Keratinocyte (primary cell): ENCODE data around the gene HIPK1. TPM values are rescaled to one million over a fixed set of nuclear protein-coding genes. Genes with fewer than 3 reads are reported as not detected.

Experiments
- DNase-seq: peaks from one replicate; pipeline ENCODE4 v3.0.0-alpha.2; 2011; ENCODE audit warnings: low read depth, missing footprints, low spot score
- FAIRE-seq: peaks from 2 replicates; lab custom pipeline; 2011; peaks lifted over from hg19 to GRCh38; lab: Jason Lieb, UNC
- H2AFZ ChIP-seq: 2 replicates; pipeline ENCODE4 v1.6.0; 2012; ENCODE audit warnings: low read length, control low read depth, inconsistent platforms; ENCODE audit not compliant: control insufficient read depth
- H3K27ac ChIP-seq: 2 replicates; pipeline ENCODE4 v1.5.1; 2011; ENCODE audit warnings: low read length; ENCODE audit not compliant: control insufficient read depth, insufficient read depth
- H3K27me3 ChIP-seq: 3 replicates; pipeline ENCODE4 v1.6.0; 2011; ENCODE audit warnings: low read length; ENCODE audit not compliant: control insufficient read depth, insufficient read depth; ENCODE audit errors: extremely low read depth
- H3K36me3 ChIP-seq, 2 experiments: 2 replicates in 1 of 2; 3 replicates in 1 of 2; pipeline ENCODE4 v1.5.1; 2011; ENCODE audit warnings: low read length in 2 of 2, mild to moderate bottlenecking in 1 of 2; ENCODE audit not compliant: control insufficient read depth in 2 of 2, insufficient read depth in 2 of 2; ENCODE audit errors: extremely low read depth in 1 of 2
- H3K4me1 ChIP-seq: 3 replicates; pipeline ENCODE4 v1.5.1; 2011; ENCODE audit warnings: low read length; ENCODE audit not compliant: control insufficient read depth, insufficient read depth; ENCODE audit errors: extremely low read depth
- H3K4me2 ChIP-seq: 3 replicates; pipeline ENCODE4 v1.6.0; 2011; ENCODE audit warnings: low read depth, low read length; ENCODE audit not compliant: control insufficient read depth, insufficient read depth; ENCODE audit errors: extremely low read depth
- H3K4me3 ChIP-seq, 3 experiments: fragments of 200-600 bp in 1 of 3; sonication (generic) in 1 of 3; 2 replicates in 2 of 3; 3 replicates in 1 of 3; pipeline ENCODE4 v1.5.1; 2011 to 2016; ENCODE audit warnings: low read length in 3 of 3, mild to moderate bottlenecking in 3 of 3, control low read depth in 2 of 3, inconsistent platforms in 1 of 3, low read depth in 1 of 3, mixed read lengths in 1 of 3, mixed run types in 1 of 3, moderate library complexity in 1 of 3; ENCODE audit not compliant: control insufficient read depth in 2 of 3, insufficient read depth in 2 of 3; ENCODE audit errors: extremely low read depth in 1 of 3
- H3K79me2 ChIP-seq: 2 replicates; pipeline ENCODE4 v1.6.0; 2012; ENCODE audit warnings: low read length; ENCODE audit not compliant: control insufficient read depth, insufficient read depth
- H3K9ac ChIP-seq: 3 replicates; pipeline ENCODE4 v1.6.0; 2011; ENCODE audit warnings: low read length; ENCODE audit not compliant: control insufficient read depth, insufficient read depth; ENCODE audit errors: extremely low read depth
- H3K9me1 ChIP-seq: 3 replicates; pipeline ENCODE4 v1.6.0; 2011; ENCODE audit warnings: low read length; ENCODE audit not compliant: control insufficient read depth, insufficient read depth; ENCODE audit errors: extremely low read depth
- H3K9me3 ChIP-seq: 2 replicates; pipeline ENCODE4 v1.5.1; 2012; ENCODE audit warnings: low read depth, low read length; ENCODE audit not compliant: control insufficient read depth
- H4K20me1 ChIP-seq: 3 replicates; pipeline ENCODE4 v1.6.0; 2011; ENCODE audit warnings: low read length; ENCODE audit not compliant: control insufficient read depth, insufficient read depth; ENCODE audit errors: extremely low read depth
- EZH2 ChIP-seq: IDR thresholded peaks from one replicate; pipeline ENCODE4 v1.6.1; 2012; ENCODE audit warnings: inconsistent platforms, mild to moderate bottlenecking, low read length, moderate library complexity
- dilution Hi-C: fragments of 300-500 bp; cut with MboI; formaldehyde crosslinking; loops from one replicate; pipeline ENCODE4 v1.7.0; 2020; ENCODE audit warnings: low sequenced_read_pairs; ENCODE audit not compliant: extremely low pct_ligation_motif_present
- polyA plus RNA-seq, 5 experiments: library from polyadenylated mRNA; depleted of rRNA in 3 of 5; stranded (reverse) in 3 of 5; stranded (forward) in 1 of 5; unstranded in 1 of 5; fragments of >200 nt; gene quantifications; 1 replicate in 1 of 5; 2 replicates in 3 of 5; 3 replicates in 1 of 5; pipeline versions ENCODE4 v1.2.1 to v1.2.3, GENCODE V29; 2011 to 2012; ENCODE audit warnings: missing spikeins in 2 of 5, low read depth in 1 of 5, low replicate concordance in 1 of 5
- TF ChIP-seq, protein P1 (sequence below), 3 experiments: IDR thresholded peaks in 1 of 3; conservative IDR thresholded peaks in 1 of 3; optimal IDR thresholded peaks in 1 of 3; 2 replicates in 2 of 3; 3 replicates in 1 of 3; pipeline versions ENCODE3 to v1.5.1; 2011; ENCODE audit warnings: low read length in 3 of 3, mild to moderate bottlenecking in 3 of 3, moderate library complexity in 2 of 3, control low read depth in 1 of 3, inconsistent platforms in 1 of 3; ENCODE audit not compliant: insufficient read depth in 2 of 3; ENCODE audit errors: extremely low read depth in 1 of 3

HIPK1 gene
- polyA plus RNA-seq, 1 donor (not counting 4 experiments of a cell fraction or from before 2014, with no cell fraction given) = 19.9 TPM

DNA sequence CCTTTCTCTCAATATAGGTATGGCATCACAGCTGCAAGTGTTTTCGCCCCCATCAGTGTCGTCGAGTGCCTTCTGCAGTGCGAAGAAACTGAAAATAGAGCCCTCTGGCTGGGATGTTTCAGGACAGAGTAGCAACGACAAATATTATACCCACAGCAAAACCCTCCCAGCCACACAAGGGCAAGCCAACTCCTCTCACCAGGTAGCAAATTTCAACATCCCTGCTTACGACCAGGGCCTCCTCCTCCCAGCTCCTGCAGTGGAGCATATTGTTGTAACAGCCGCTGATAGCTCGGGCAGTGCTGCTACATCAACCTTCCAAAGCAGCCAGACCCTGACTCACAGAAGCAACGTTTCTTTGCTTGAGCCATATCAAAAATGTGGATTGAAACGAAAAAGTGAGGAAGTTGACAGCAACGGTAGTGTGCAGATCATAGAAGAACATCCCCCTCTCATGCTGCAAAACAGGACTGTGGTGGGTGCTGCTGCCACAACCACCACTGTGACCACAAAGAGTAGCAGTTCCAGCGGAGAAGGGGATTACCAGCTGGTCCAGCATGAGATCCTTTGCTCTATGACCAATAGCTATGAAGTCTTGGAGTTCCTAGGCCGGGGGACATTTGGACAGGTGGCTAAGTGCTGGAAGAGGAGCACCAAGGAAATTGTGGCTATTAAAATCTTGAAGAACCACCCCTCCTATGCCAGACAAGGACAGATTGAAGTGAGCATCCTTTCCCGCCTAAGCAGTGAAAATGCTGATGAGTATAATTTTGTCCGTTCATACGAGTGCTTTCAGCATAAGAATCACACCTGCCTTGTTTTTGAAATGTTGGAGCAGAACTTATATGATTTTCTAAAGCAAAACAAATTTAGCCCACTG lies 11.5 kb downstream of the HIPK1 start:
- H3K27me3 ChIP-seq = no peaks in the 10 kb centered on the region
- no peak overlapping the region for H3K4me2 ChIP-seq
- H3K79me2 ChIP-seq = peaks cover 66% of the 10 kb centered on the region
- H3K4me1 ChIP-seq = no peaks in the 10 kb centered on the region
- H3K9me1 ChIP-seq = peaks cover 3% of the 10 kb centered on the region
- H2AFZ ChIP-seq = no peak overlapping the region
- peaks cover 4 to 13% of the 10 kb centered on the region in 2 experiments for H3K36me3 ChIP-seq
- H3K9me3 ChIP-seq = no peaks in the 10 kb centered on the region
- no peak overlapping the region for H3K27ac ChIP-seq
- H4K20me1 ChIP-seq = no peaks in the 10 kb centered on the region
- no peak for FAIRE-seq
- H3K9ac ChIP-seq = no peak overlapping the region
- dilution Hi-C loops = no loop called here
- no peak for DNase-seq
- TF ChIP-seq EZH2 = no peak
- TF ChIP-seq, protein P1, sequence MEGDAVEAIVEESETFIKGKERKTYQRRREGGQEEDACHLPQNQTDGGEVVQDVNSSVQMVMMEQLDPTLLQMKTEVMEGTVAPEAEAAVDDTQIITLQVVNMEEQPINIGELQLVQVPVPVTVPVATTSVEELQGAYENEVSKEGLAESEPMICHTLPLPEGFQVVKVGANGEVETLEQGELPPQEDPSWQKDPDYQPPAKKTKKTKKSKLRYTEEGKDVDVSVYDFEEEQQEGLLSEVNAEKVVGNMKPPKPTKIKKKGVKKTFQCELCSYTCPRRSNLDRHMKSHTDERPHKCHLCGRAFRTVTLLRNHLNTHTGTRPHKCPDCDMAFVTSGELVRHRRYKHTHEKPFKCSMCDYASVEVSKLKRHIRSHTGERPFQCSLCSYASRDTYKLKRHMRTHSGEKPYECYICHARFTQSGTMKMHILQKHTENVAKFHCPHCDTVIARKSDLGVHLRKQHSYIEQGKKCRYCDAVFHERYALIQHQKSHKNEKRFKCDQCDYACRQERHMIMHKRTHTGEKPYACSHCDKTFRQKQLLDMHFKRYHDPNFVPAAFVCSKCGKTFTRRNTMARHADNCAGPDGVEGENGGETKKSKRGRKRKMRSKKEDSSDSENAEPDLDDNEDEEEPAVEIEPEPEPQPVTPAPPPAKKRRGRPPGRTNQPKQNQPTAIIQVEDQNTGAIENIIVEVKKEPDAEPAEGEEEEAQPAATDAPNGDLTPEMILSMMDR (optimal IDR thresholded peaks at IDR 0.05 in 1 of 3, IDR thresholded peaks at IDR 0.05 in 1 of 3, conservative IDR thresholded peaks at IDR 0.05 in 1 of 3; ENCODE audit: extremely low read depth in 1 of 3, insufficient read depth in 2 of 3, low read length in 3 of 3) = no peak
- no peak overlapping the region for H3K4me3 ChIP-seq

DNA sequence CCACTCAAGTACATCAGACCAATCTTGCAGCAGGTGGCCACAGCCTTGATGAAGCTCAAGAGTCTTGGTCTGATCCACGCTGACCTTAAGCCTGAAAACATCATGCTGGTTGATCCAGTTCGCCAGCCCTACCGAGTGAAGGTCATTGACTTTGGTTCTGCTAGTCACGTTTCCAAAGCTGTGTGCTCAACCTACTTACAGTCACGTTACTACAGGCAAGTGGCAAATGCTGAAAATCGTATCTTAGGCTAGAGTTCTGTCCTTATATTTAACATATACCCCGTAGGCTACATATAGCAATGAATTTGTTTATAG lies 12.1 kb downstream of the HIPK1 start:
- no peak overlapping the region for H3K27ac ChIP-seq
- no peaks in the 10 kb centered on the region for H3K9me3 ChIP-seq
- peaks cover 3% of the 10 kb centered on the region for H3K9me1 ChIP-seq
- FAIRE-seq = no peak
- no peak for DNase-seq
- peaks cover 65% of the 10 kb centered on the region for H3K79me2 ChIP-seq
- no peak overlapping the region for H2AFZ ChIP-seq
- dilution Hi-C loops = no loop called here
- H4K20me1 ChIP-seq = no peaks in the 10 kb centered on the region
- no peak overlapping the region for H3K9ac ChIP-seq
- H3K4me3 ChIP-seq = no peak overlapping the region
- peaks cover 4 to 13% of the 10 kb centered on the region in 2 experiments for H3K36me3 ChIP-seq
- no peaks in the 10 kb centered on the region for H3K27me3 ChIP-seq
- H3K4me1 ChIP-seq = no peaks in the 10 kb centered on the region
- no peak overlapping the region for H3K4me2 ChIP-seq
- TF ChIP-seq, protein P1 (optimal IDR thresholded peaks at IDR 0.05 in 1 of 3, IDR thresholded peaks at IDR 0.05 in 1 of 3, conservative IDR thresholded peaks at IDR 0.05 in 1 of 3; ENCODE audit: extremely low read depth in 1 of 3, insufficient read depth in 2 of 3, low read length in 3 of 3) = no peak
- TF ChIP-seq EZH2 = no peak
